Heart left ventricle (tissue), 13 donors: Measurements from ENCODE around the gene PHC3.

Experiments used
- POLR2A ChIP-seq, 2 donors: fragments of 450-650 bp; IDR thresholded peaks; one replicate each; pipeline ENCODE4 v1.6.1; 2017; ENCODE audit warnings: antibody characterized with exemption in 2 of 2, mild to moderate bottlenecking in 2 of 2, moderate library complexity in 2 of 2
- TF ChIP-seq, protein P1 (sequence below), 12 donors: fragments of 200-600 bp; sonication (generic) in 4 of 12; IDR thresholded peaks; one replicate each; pipeline versions ENCODE4 v1.5.0 to v1.8.0; 2018 to 2022; ENCODE audit warnings: antibody characterized with exemption in 12 of 12, mild to moderate bottlenecking in 5 of 12
- donor health status: ischemic (EF 13 %, LVEDD 7.1; RV severe dilation, severe dysfunction).
- donor health status: DM: no; HTN: yes; CAD: no.
- donor health status: DM: no; HTN: no; CAD: no.
- donor health status: ischemic (EF 25% LVEDD 6.9; RV normal size, moderate dysfunction).
- donor health status: ischemic (EF 25% LVEDD 5.7; RV mildly dilated, moderate dysfunction).
- donor health status: ischemic (EF 35%, LVEDD 5.7; RV mildly dilated, moderate dysfunction).
- donor health status: nonischemic (EF 11% LVEDD 7.7; RV severe dilation, severe dysfunction).
- donor health status: DM: yes; HTN: yes; CAD: no.
- donor health status: PGD.
- donor health status: ischemic (EF 29% LVEDD 5.4; RV normal size, mild dysfunction).
- donor health status: nonischemic (EF 23%, LVEDD 6.1; RV moderate dilation, normal function).

DNA sequence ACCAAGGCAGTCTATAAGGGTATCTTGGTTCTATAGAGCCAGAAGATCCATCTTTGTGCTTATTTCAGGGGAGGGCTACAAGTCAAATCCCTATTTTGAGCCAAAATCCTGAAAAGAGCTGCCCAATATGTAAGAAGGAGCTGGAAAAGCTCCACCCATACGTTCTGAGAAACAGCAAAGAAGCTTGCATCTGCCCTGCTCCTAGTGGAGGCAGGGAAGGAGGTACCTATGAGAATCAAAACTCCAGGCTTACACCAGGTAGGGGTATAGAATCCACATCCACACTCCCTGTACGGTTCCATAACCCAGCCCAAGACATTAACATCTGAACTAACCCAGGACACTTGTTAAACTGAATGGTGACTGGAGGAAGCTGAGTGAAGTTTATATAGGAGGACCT lies 30.0 kb downstream of the PHC3 start:
- TF ChIP-seq, protein P1, sequence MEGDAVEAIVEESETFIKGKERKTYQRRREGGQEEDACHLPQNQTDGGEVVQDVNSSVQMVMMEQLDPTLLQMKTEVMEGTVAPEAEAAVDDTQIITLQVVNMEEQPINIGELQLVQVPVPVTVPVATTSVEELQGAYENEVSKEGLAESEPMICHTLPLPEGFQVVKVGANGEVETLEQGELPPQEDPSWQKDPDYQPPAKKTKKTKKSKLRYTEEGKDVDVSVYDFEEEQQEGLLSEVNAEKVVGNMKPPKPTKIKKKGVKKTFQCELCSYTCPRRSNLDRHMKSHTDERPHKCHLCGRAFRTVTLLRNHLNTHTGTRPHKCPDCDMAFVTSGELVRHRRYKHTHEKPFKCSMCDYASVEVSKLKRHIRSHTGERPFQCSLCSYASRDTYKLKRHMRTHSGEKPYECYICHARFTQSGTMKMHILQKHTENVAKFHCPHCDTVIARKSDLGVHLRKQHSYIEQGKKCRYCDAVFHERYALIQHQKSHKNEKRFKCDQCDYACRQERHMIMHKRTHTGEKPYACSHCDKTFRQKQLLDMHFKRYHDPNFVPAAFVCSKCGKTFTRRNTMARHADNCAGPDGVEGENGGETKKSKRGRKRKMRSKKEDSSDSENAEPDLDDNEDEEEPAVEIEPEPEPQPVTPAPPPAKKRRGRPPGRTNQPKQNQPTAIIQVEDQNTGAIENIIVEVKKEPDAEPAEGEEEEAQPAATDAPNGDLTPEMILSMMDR (IDR thresholded peaks at IDR 0.05): no peak
- TF ChIP-seq POLR2A (IDR thresholded peaks at IDR 0.05): no peak
